HepG2 (cell line): ENCODE data around the gene NEURL4. TPM values are rescaled to one million over a fixed set of nuclear protein-coding genes. Genes with fewer than 3 reads are reported as not detected.

Experiments
- ARID2 ChIP-seq: sonication (generic); formaldehyde crosslinking; IDR thresholded peaks from 2 replicates; pipeline ENCODE4 v1.8.1; 2022; ENCODE audit warnings: mild to moderate bottlenecking, missing genetic modification reagents, borderline replicate concordance
- DNMT3B ChIP-seq: conservative IDR thresholded peaks from 2 replicates; pipeline ENCODE4 v1.6.1; 2016; ENCODE audit warnings: missing biosample characterization, control low read depth
- FOXJ3 ChIP-seq: sonication (generic); formaldehyde crosslinking; IDR thresholded peaks from 2 replicates; pipeline ENCODE4 v1.4.0; 2020; ENCODE audit warnings: missing genetic modification reagents, mild to moderate bottlenecking, borderline replicate concordance
- FOXO4 ChIP-seq: sonication (generic); formaldehyde crosslinking; conservative IDR thresholded peaks from 2 replicates; pipeline ENCODE4 v1.8.1; 2023; ENCODE audit warnings: missing genetic modification reagents
- GRHL1 ChIP-seq: sonication (generic); formaldehyde crosslinking; conservative IDR thresholded peaks from 2 replicates; pipeline ENCODE4 v1.8.0; 2022; ENCODE audit warnings: missing genetic modification reagents
- MEIS2 ChIP-seq: sonication (generic); formaldehyde crosslinking; IDR thresholded peaks from 2 replicates; pipeline ENCODE4 v1.9.0; 2021; ENCODE audit warnings: mild to moderate bottlenecking, missing genetic modification reagents
- PAWR ChIP-seq: sonication (generic); formaldehyde crosslinking; IDR thresholded peaks from 2 replicates; pipeline ENCODE4 v1.4.0; 2020; ENCODE audit warnings: missing genetic modification reagents, mild to moderate bottlenecking, borderline replicate concordance
- PAXIP1 ChIP-seq: sonication (generic); formaldehyde crosslinking; conservative IDR thresholded peaks from 2 replicates; pipeline ENCODE4 v1.4.0; 2020; ENCODE audit warnings: mild to moderate bottlenecking, missing genetic modification reagents, moderate library complexity
- PBX3 ChIP-seq: sonication (generic); formaldehyde crosslinking; IDR thresholded peaks from 2 replicates; pipeline ENCODE4 v1.8.1; 2023; ENCODE audit warnings: missing genetic modification reagents, inconsistent platforms, borderline replicate concordance
- PREB ChIP-seq: sonication (generic); formaldehyde crosslinking; IDR thresholded peaks from 2 replicates; pipeline ENCODE4 v1.4.0; 2020; ENCODE audit warnings: missing genetic modification reagents
- SKI ChIP-seq: fragments of 450-650 bp; IDR thresholded peaks from one replicate; pipeline ENCODE4 v1.6.1; 2018; ENCODE audit warnings: mild to moderate bottlenecking; ENCODE audit not compliant: partially characterized antibody
- SMARCC2 ChIP-seq: fragments of 450-650 bp; IDR thresholded peaks from 2 replicates; pipeline ENCODE4 v1.6.1; 2017; ENCODE audit warnings: antibody characterized with exemption, mild to moderate bottlenecking
- ZFP62 ChIP-seq: sonication (generic); formaldehyde crosslinking; IDR thresholded peaks from 2 replicates; pipeline ENCODE4 v1.4.0; 2020; ENCODE audit warnings: missing genetic modification reagents
- ZGPAT ChIP-seq: IDR thresholded peaks from 2 replicates; pipeline ENCODE4 v1.6.1; 2016; ENCODE audit warnings: mild to moderate bottlenecking
- ZNF337 ChIP-seq: sonication (generic); formaldehyde crosslinking; IDR thresholded peaks from 2 replicates; pipeline ENCODE4 v1.5.1; 2020; ENCODE audit warnings: missing genetic modification reagents, low read depth, mild to moderate bottlenecking, borderline replicate concordance
- ZNF546 ChIP-seq: sonication (generic); formaldehyde crosslinking; conservative IDR thresholded peaks from 2 replicates; pipeline ENCODE4 v1.8.1; 2023; ENCODE audit warnings: mild to moderate bottlenecking, missing genetic modification reagents
- ZNF775 ChIP-seq: sonication (generic); formaldehyde crosslinking; IDR thresholded peaks from 2 replicates; pipeline ENCODE4 v1.4.0; 2020; ENCODE audit warnings: missing genetic modification reagents, mild to moderate bottlenecking, moderate library complexity, borderline replicate concordance
- ZNF841 ChIP-seq: sonication (generic); formaldehyde crosslinking; IDR thresholded peaks from 2 replicates; pipeline ENCODE4 v1.8.1; 2023; ENCODE audit warnings: missing genetic modification reagents, borderline replicate concordance
- polyA plus RNA-seq, 8 experiments: library from polyadenylated mRNA; depleted of rRNA in 3 of 8; stranded (reverse) in 7 of 8; unstranded in 1 of 8; fragments of >200 nt; fragmentation: Illumina TruSeq in 4 of 8; extraction: Trizol in 4 of 8; gene quantifications; 2 replicates each; pipeline versions ENCODE4 v1.2.1 to v1.2.3, GENCODE V29; 2011 to 2016; ENCODE audit warnings: low read depth in 4 of 8, missing spikeins in 1 of 8, mixed read lengths in 1 of 8; ENCODE audit not compliant: insufficient read depth in 1 of 8
- total RNA-seq, 5 experiments: library from RNA; depleted of rRNA; stranded (reverse); fragments of >200 nt; fragmentation: Illumina TruSeq; extraction: Trizol; gene quantifications; 2 replicates each; pipeline ENCODE4 v1.2.3, GENCODE V29; 2016; ENCODE audit warnings: low read depth in 1 of 5

NEURL4 gene
- total and polyA plus RNA-seq, 2 of the 13 experiments (the other 11 are each of a cell fraction or from before 2014, with no cell fraction given) = 14.8 to 15.7 TPM

GRCh38 chr17:7280519-7281073 lies 48.5 kb downstream of the NEURL4 start (continued):
- TF ChIP-seq PREB (no peak), ZFP62 (no peak), PBX3 (no peak), ZNF775 (CRISPR knock-in tag) (no peak), ZNF546 (CRISPR knock-in tag) (no peak; the same call in 1 of the 2 replicates), SMARCC2 (no peak), PAWR (no peak), GRHL1 (no peak), MEIS2 (CRISPR knock-in tag) (no peak), ZNF337 (CRISPR knock-in tag) (peak; percentile 81; the same call in 1 of the 2 replicates), DNMT3B (CRISPR knock-in tag) (peak; percentile 80; the same call in 1 of the 2 replicates), ARID2 (CRISPR knock-in tag) (no peak), FOXO4 (no peak), SKI (peak; percentile 71), PAXIP1 (CRISPR knock-in tag) (peak; percentile 36), ZNF841 (CRISPR knock-in tag) (no peak), FOXJ3 (CRISPR knock-in tag) (no peak), ZGPAT (CRISPR knock-in tag) (peak; percentile 35; the same call in 1 of the 2 replicates)
